NCI-H2029 treated with DMSO at 0.1 percent for 48 hours (cell line): Measurements from ENCODE around the gene NACC1.
A peak's percentile ranks its signal among the peaks of the same experiment; 100 is the strongest.

Experiments used
- DNase-seq: peaks from one replicate; lab custom pipeline; 2025; lab: John Stamatoyannopoulos, UW

Gene NACC1

DNA sequence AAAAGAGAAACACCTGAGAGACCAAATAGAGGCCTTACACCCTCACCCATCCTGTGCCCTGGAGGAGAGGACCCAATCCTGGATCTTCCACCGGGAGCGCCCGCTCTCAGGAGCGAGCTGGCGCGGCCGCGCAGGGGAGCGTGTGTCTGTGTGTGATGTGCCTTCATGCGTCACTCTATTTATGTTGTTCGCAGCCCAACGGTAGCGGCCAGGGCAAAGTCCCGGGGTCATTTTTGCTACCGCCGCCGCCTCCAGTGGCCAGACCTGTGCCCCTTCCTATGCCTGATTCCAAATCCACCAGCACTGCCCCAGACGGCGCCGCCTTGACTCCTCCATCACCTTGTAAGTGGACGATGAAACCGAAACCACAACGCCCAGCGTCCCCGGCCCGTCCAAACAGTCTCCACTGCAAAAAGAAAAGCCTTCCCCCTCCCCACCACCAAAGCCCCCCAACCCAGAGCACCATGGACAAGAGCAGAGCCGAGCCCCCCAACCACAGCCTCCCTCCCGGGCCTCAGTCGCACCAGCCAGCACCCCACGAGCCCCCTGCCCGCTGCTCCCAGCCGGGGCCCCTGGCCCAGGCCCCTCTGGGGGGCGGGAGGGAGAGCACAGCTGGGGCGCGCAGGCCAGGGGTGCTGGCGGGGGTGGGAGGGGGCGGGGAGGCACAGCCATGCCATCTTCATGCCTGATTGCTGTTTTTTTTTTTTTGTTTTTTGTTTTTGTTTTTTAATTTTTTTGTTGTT is 30.1 kb upstream of the NACC1 start:
- no peak for DNase-seq

GRCh38 chr19:13089139-13089856 is 28.8 kb upstream of the NACC1 start:
- DNase-seq = no peak

DNA sequence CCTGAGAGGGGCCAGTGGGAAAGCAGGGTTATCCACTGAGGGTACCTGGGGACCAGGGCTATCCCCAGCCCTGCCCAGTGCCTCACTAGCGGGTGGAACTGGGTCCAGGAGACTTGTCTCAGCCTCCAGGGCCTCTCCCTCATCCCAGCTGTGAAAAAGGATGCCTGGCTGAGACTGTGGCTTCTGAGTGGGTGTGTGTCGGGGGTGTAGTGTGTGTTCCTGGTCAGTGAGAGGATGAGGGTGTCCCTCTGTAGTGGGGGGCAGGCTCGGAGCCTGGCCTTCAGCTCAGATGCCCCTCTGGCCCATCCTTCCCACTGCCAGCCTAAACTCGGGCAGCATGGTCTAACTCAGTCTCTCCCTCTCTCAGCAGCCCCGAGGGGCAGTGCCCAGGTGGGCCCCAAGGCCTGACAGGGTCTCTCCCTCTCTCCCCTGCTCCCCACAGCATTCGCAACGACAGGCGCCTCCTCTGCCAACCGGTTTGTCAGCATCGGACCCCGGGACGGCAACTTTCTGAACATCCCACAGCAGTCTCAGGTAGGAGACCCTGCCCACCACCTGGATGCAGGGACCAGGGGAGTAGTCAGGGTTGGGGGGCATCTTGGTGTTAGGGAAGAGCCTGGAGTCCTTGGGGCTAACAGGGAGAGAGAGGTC is 28.1 kb upstream of the NACC1 start:
- DNase-seq = no peak

- no peak for DNase-seq
Observed at GRCh38 chr19:13090511-13091231, 27.4 kb upstream of the NACC1 start.

DNA sequence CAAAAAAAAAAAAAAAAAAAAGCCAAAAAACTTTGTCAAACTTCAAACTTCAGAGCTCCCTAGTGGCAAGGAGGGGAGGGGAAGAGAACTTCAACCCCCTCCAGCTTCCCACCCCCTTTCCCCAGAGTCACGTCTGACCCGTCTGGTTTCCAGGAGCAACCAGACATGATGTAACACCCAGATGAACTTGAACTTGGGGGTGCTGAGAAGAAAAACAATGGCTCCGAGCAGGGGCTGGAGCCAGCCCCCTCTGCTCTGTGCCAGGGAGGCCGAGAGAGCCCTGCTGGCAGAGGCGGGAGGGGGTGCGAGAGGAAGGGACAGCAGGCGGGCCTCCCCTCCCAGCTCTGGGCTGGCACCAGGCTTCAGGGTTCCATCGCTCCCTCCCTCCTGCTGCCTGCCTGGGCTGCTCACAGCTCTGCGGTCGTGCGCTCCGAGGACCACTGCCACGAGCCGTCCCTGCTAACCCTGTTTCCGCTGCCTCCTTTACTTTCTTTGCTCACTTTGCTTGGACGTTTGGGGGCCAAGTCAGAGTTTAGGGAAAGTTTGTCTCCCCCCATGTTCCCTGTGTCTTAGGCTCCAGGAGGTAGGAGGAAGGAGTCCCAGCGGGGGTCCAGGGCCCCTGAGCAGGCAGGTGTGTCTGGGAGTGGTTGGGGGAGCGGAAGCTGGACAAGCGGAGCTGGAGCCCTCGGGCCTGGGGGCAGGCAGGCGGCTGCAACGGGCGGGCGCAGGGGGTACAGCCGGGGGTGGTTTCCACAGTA is 26.5 kb upstream of the NACC1 start:
- no peak for DNase-seq

DNA sequence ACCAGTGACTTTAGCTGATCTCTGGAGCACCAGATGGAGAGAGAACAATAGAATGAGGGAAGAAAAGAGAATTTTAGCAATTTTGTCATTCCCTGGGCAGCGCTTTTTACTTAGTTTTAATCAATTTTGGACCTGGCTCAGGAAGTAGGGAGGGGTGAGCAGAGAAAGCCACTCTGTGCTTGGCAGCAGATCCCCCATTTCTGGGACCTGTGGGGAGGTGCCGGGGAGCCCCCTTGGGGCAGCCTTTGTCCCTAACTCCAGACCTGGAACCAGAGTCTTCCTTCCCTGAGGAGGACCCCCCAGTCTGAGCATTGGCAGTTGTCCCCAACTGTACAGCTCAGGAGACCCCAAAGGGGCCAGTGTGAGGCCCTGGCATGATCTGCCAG is 25.9 kb upstream of the NACC1 start:
- DNase-seq = no peak

- no peak for DNase-seq
Observed at GRCh38 chr19:13092606-13093235, 25.3 kb upstream of the NACC1 start.

DNA sequence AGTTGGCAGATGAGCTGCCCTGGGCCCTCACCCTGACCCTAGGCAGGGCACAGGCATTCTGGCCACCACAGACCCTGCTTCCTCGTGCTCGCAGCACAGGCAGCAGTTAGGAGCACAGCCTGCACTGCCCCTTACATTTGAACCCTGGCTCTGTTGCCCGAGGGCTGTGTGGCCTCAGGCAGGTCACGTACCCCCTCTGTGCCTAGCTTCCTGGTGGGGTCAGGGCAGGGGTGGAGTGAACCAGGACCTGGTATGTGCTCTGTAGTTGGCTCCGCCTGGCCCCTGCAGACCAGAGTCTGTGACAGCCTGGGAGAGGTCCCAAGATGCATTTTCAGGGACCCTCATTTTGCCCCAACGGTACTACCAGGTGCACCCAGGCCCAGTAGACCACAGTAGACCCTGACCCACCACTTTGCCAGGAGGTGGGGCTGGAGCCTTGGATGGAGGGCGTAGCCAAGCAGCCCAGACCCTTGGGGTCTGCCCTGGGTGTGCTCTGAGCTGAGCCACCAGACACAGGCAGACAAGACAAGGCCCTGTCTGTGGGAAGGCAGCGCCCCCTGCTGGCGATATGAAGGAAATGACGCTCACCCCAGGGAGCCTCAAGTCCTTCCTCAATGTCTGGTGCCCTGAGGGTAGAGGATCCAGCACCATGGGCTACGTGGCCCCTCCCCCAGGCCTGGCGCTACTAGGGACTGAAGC is 24.5 kb upstream of the NACC1 start:
- DNase-seq = peak; percentile 70

GRCh38 chr19:13094106-13094504 is 24.0 kb upstream of the NACC1 start:
- no peak for DNase-seq

DNA sequence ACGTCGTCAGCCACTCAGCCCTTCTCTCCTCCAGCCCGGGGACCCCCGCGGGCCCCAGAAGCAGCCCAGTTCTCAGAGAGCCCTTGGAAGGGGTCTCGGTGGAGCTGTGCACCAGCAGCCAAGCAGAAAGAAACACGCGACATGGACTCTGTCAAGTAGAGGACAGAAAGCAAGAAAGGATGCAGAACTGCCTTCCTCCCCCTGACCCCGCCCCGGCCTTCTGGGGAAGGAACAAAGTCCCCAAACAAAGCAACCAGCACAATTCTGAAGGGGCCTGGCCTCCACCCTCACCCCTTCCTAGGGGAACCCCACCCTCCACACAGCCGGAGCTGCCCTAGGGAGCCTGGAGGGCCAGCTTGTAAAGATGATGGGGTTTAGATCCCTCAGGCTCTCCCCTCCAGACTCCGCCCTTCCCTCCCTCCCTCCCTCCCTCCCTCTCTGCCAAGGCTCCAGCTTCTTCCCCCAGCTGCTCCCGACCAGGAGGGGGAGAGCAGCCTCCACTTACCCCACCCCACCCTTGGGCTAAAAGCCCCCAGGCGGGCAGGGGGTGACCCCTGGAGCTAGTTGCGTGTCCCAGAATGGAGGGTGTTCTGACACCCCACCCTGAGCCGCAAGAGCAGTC is 23.2 kb upstream of the NACC1 start:
- no peak for DNase-seq

DNA sequence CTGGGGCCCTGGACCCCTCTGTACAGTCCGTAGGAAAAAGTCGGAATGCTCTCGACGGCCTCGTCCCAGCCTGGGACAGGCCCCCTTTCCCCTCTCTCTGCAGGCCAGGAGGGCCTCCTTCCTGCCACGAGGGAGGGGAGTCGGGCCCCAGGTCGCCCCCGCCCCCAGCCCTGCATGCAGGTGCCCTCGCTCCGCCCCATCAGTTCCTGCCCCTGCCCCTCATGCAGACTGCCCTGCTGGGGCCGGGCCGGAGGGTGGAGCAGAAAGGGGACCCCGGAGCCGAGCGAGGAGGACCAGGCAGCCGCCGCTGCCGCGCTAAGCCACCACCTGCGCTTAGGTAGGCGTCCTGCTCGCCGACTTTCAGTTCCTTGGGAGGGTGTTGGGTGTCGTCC is 22.7 kb upstream of the NACC1 start:
- no peak for DNase-seq

DNA sequence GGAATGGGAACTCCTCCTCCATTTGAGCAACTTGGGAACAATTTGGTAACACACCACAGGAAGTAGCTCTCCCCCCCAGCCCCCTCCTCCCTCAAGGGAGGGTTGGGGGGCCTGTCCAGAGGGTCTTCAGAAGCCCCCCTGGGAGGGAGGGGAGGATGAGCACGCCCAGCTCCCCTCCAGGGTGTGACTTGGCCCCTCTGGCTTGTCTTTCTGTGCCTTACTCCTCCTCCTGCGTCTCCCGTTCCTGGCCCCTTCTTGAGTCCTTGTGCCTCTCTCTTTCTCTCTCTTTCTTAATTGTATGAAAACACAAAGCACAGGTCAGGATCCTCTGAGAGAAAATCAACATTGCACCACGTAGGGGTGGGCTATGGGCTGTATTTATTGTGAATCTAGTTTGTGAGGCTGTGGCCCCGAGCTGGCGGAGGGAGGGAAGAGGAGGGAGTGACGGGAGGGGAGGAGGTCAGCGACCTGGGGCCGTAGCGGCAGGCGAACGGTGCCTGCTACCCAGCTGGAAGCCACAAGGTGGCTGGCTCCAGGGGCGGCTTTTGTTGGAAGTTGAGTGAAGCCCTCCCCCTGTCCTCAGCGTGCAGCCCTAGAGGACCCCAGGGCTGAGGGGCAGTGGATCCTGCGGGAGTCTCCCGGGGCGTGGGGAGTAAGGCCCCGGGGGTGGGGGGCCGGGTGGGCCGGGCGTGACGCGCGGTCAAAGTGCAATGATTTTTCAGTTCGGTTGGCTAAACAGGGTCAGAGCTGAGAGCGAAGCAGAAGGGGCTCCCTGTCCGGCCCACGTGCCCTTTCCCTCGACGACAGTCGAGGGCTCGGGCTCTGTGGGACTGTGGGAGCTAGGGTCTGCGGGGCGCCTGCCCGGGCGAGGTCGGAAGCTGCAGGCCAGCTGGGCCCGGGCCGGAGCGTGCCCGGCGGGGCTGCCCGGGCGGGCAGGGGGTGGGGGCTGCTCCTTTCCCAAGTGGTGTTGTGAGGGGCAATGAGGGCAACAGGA is 21.8 kb upstream of the NACC1 start:
- no peak for DNase-seq

GRCh38 chr19:13097033-13097462 is 21.0 kb upstream of the NACC1 start:
- no peak for DNase-seq

- no peak for DNase-seq
Observed at GRCh38 chr19:13097463-13098258, 20.4 kb upstream of the NACC1 start.

GRCh38 chr19:13098277-13099072 is 19.6 kb upstream of the NACC1 start:
- no peak for DNase-seq

- peak; percentile 29 for DNase-seq
Observed at GRCh38 chr19:13099073-13099999, 18.7 kb upstream of the NACC1 start.
